Astrocyte of the hippocampus (primary cell): ENCODE measurements around the gene NRDE2.

Experiments used
- DNase-seq: peaks from one replicate; pipeline ENCODE4 v3.0.0; 2011; ENCODE audit warnings: low read depth, low spot score

The NRDE2 gene

GRCh38 chr14:90331497-90332270, at the start of gene NRDE2:
TSS of gene NRDE2 (minus strand) at chr14:90331941. CDS start at chr14:90331904, 37 bp downstream.
- peak; percentile 99 for DNase-seq

GRCh38 chr14:90381011-90381786, 49.5 kb upstream of the NRDE2 start:
- DNase-seq, result peak; percentile 34

- no peak for DNase-seq
Observed at GRCh38 chr14:90379106-90379505, 47.4 kb upstream of the NRDE2 start.

GRCh38 chr14:90378249-90378648, 46.5 kb upstream of the NRDE2 start:
- no peak for DNase-seq

- DNase-seq, result no peak
Observed at GRCh38 chr14:90375934-90376333, 44.2 kb upstream of the NRDE2 start.

GRCh38 chr14:90374813-90375212, 43.1 kb upstream of the NRDE2 start:
- no peak for DNase-seq

GRCh38 chr14:90373887-90374286, 42.1 kb upstream of the NRDE2 start:
- DNase-seq, result no peak

- DNase-seq, result no peak
Observed at GRCh38 chr14:90368946-90369721, 37.4 kb upstream of the NRDE2 start.

- DNase-seq, result no peak
Observed at GRCh38 chr14:90362558-90362896, 30.8 kb upstream of the NRDE2 start.

- no peak for DNase-seq
Observed at GRCh38 chr14:90361865-90362557, 30.3 kb upstream of the NRDE2 start.

GRCh38 chr14:90358359-90358758, 26.6 kb upstream of the NRDE2 start:
- no peak for DNase-seq

- no peak for DNase-seq
Observed at GRCh38 chr14:90356925-90357324, 25.2 kb upstream of the NRDE2 start.

- no peak for DNase-seq
Observed at GRCh38 chr14:90355540-90356518, 24.1 kb upstream of the NRDE2 start.

GRCh38 chr14:90354551-90355298, 23.0 kb upstream of the NRDE2 start:
- DNase-seq, result peak; percentile 28

GRCh38 chr14:90349739-90350138, 18.0 kb upstream of the NRDE2 start:
- DNase-seq, result no peak

GRCh38 chr14:90348270-90348669, 16.5 kb upstream of the NRDE2 start:
- DNase-seq, result no peak

- DNase-seq, result no peak
Observed at GRCh38 chr14:90345239-90345557, 13.5 kb upstream of the NRDE2 start.

GRCh38 chr14:90344331-90345238, 12.8 kb upstream of the NRDE2 start:
- no peak for DNase-seq

GRCh38 chr14:90342327-90342726, 10.6 kb upstream of the NRDE2 start:
- DNase-seq, result no peak
